H1 (cell line): ENCODE measurements around the gene CST2.

Experiments used
- BRCA1 ChIP-seq: IDR thresholded peaks from 2 replicates; pipeline ENCODE4 v1.6.1; 2012; ENCODE audit warnings: low read depth, low read length, improper control_type of control experiment
- EP300 ChIP-seq, 2 experiments: IDR thresholded peaks; 1 replicate in 1 of 2; 2 replicates in 1 of 2; pipeline ENCODE4 v1.6.1; 2011 to 2012; ENCODE audit warnings: low read depth in 2 of 2, low read length in 2 of 2, mild to moderate bottlenecking in 2 of 2, borderline replicate concordance in 1 of 2, inconsistent platforms in 1 of 2, moderate library complexity in 1 of 2
- HDAC2 ChIP-seq, 2 experiments: fragments of 300-600 bp in 1 of 2; sonication (generic) in 1 of 2; IDR thresholded peaks; 2 replicates each; pipeline ENCODE4 v1.6.1; 2011 to 2012; ENCODE audit warnings: low read depth in 2 of 2, low read length in 2 of 2, mild to moderate bottlenecking in 2 of 2, moderate library complexity in 2 of 2, borderline replicate concordance in 1 of 2, inconsistent platforms in 1 of 2
- HDAC6 ChIP-seq: IDR thresholded peaks from one replicate; pipeline ENCODE4 v1.7.1; 2012; ENCODE audit warnings: low read depth, mild to moderate bottlenecking, inconsistent platforms, low read length, moderate library complexity
- JUN ChIP-seq: IDR thresholded peaks from 2 replicates; pipeline ENCODE4 v1.6.1; 2011; ENCODE audit warnings: low read depth, mild to moderate bottlenecking, improper control_type of control experiment, low read length
- POLR2A ChIP-seq, 2 experiments: IDR thresholded peaks; 1 replicate in 1 of 2; 2 replicates in 1 of 2; pipeline ENCODE4 v1.6.1; 2011; ENCODE audit warnings: low read depth in 2 of 2, low read length in 2 of 2, mild to moderate bottlenecking in 2 of 2; ENCODE audit errors: control extremely low read depth in 1 of 2
- TF ChIP-seq, protein P1 (sequence below), 3 experiments: IDR thresholded peaks; 1 replicate in 2 of 3; 2 replicates in 1 of 3; pipeline versions ENCODE4 v1.5.1 to v1.6.1; 2011; ENCODE audit warnings: low read length in 3 of 3, mild to moderate bottlenecking in 3 of 3, inconsistent platforms in 2 of 3, low read depth in 1 of 3, moderate library complexity in 1 of 3; ENCODE audit not compliant: insufficient read depth in 1 of 3; ENCODE audit errors: control extremely low read depth in 1 of 3
- TF ChIP-seq, protein P2 (sequence below): fragments of 300-600 bp; sonication (generic); IDR thresholded peaks from 2 replicates; pipeline ENCODE4 v1.7.1; 2012; ENCODE audit warnings: low read length, moderate library complexity, mild to moderate bottlenecking, inconsistent platforms; ENCODE audit not compliant: insufficient replicate concordance
- TF ChIP-seq, protein P3 (sequence below): IDR thresholded peaks from 2 replicates; pipeline ENCODE4 v1.6.1; 2011; ENCODE audit warnings: low read depth, mild to moderate bottlenecking, low read length; ENCODE audit not compliant: insufficient read depth

DNA sequence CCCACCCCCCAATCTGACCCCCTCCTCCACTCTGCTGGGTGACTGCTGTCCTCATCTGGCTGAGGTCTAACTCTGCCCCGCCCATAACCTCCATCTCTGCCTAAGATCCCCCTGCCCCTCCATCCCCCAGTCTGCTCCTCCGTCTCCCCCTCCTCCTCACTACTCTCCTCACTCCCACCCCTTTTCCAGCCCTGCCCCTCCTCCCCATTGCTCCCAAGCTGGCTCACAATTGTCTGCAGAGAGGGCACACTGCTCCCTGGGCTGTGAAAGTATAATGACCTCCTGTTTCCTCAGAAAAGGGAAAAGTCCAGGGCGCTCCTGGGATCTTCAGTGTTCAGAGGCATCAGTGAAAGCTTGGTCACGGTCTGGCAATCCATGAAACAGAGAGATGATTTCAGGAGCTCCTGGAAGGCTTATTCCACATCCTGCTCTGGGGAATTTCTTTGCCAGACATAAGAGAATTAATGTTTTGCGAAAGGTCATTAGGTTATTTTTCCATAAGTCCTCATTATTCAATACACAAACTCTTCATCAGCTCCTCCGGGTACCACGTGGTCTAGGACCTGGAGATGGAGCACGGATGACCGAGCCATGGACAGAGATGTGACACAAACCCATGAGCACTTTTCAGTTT, 31.6 kb upstream of the CST2 start:
- TF ChIP-seq, protein P1, sequence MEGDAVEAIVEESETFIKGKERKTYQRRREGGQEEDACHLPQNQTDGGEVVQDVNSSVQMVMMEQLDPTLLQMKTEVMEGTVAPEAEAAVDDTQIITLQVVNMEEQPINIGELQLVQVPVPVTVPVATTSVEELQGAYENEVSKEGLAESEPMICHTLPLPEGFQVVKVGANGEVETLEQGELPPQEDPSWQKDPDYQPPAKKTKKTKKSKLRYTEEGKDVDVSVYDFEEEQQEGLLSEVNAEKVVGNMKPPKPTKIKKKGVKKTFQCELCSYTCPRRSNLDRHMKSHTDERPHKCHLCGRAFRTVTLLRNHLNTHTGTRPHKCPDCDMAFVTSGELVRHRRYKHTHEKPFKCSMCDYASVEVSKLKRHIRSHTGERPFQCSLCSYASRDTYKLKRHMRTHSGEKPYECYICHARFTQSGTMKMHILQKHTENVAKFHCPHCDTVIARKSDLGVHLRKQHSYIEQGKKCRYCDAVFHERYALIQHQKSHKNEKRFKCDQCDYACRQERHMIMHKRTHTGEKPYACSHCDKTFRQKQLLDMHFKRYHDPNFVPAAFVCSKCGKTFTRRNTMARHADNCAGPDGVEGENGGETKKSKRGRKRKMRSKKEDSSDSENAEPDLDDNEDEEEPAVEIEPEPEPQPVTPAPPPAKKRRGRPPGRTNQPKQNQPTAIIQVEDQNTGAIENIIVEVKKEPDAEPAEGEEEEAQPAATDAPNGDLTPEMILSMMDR (IDR thresholded peaks at IDR 0.05; ENCODE audit: control extremely low read depth in 1 of 3, insufficient read depth in 1 of 3, low read depth in 1 of 3, low read length in 3 of 3) = no peak
- TF ChIP-seq, protein P2, sequence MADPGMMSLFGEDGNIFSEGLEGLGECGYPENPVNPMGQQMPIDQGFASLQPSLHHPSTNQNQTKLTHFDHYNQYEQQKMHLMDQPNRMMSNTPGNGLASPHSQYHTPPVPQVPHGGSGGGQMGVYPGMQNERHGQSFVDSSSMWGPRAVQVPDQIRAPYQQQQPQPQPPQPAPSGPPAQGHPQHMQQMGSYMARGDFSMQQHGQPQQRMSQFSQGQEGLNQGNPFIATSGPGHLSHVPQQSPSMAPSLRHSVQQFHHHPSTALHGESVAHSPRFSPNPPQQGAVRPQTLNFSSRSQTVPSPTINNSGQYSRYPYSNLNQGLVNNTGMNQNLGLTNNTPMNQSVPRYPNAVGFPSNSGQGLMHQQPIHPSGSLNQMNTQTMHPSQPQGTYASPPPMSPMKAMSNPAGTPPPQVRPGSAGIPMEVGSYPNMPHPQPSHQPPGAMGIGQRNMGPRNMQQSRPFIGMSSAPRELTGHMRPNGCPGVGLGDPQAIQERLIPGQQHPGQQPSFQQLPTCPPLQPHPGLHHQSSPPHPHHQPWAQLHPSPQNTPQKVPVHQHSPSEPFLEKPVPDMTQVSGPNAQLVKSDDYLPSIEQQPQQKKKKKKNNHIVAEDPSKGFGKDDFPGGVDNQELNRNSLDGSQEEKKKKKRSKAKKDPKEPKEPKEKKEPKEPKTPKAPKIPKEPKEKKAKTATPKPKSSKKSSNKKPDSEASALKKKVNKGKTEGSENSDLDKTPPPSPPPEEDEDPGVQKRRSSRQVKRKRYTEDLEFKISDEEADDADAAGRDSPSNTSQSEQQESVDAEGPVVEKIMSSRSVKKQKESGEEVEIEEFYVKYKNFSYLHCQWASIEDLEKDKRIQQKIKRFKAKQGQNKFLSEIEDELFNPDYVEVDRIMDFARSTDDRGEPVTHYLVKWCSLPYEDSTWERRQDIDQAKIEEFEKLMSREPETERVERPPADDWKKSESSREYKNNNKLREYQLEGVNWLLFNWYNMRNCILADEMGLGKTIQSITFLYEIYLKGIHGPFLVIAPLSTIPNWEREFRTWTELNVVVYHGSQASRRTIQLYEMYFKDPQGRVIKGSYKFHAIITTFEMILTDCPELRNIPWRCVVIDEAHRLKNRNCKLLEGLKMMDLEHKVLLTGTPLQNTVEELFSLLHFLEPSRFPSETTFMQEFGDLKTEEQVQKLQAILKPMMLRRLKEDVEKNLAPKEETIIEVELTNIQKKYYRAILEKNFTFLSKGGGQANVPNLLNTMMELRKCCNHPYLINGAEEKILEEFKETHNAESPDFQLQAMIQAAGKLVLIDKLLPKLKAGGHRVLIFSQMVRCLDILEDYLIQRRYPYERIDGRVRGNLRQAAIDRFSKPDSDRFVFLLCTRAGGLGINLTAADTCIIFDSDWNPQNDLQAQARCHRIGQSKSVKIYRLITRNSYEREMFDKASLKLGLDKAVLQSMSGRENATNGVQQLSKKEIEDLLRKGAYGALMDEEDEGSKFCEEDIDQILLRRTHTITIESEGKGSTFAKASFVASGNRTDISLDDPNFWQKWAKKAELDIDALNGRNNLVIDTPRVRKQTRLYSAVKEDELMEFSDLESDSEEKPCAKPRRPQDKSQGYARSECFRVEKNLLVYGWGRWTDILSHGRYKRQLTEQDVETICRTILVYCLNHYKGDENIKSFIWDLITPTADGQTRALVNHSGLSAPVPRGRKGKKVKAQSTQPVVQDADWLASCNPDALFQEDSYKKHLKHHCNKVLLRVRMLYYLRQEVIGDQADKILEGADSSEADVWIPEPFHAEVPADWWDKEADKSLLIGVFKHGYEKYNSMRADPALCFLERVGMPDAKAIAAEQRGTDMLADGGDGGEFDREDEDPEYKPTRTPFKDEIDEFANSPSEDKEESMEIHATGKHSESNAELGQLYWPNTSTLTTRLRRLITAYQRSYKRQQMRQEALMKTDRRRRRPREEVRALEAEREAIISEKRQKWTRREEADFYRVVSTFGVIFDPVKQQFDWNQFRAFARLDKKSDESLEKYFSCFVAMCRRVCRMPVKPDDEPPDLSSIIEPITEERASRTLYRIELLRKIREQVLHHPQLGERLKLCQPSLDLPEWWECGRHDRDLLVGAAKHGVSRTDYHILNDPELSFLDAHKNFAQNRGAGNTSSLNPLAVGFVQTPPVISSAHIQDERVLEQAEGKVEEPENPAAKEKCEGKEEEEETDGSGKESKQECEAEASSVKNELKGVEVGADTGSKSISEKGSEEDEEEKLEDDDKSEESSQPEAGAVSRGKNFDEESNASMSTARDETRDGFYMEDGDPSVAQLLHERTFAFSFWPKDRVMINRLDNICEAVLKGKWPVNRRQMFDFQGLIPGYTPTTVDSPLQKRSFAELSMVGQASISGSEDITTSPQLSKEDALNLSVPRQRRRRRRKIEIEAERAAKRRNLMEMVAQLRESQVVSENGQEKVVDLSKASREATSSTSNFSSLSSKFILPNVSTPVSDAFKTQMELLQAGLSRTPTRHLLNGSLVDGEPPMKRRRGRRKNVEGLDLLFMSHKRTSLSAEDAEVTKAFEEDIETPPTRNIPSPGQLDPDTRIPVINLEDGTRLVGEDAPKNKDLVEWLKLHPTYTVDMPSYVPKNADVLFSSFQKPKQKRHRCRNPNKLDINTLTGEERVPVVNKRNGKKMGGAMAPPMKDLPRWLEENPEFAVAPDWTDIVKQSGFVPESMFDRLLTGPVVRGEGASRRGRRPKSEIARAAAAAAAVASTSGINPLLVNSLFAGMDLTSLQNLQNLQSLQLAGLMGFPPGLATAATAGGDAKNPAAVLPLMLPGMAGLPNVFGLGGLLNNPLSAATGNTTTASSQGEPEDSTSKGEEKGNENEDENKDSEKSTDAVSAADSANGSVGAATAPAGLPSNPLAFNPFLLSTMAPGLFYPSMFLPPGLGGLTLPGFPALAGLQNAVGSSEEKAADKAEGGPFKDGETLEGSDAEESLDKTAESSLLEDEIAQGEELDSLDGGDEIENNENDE = no peak
- TF ChIP-seq, protein P3, sequence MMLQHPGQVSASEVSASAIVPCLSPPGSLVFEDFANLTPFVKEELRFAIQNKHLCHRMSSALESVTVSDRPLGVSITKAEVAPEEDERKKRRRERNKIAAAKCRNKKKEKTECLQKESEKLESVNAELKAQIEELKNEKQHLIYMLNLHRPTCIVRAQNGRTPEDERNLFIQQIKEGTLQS = no peak
- TF ChIP-seq POLR2A (IDR thresholded peaks at IDR 0.05; ENCODE audit: control extremely low read depth in 1 of 2, low read depth in 2 of 2, low read length in 2 of 2) (no peak), EP300 (IDR thresholded peaks at IDR 0.05; ENCODE audit: borderline replicate concordance in 1 of 2, low read depth in 2 of 2, low read length in 2 of 2) (no peak), BRCA1 (no peak), JUN (no peak), HDAC2 (IDR thresholded peaks at IDR 0.05; ENCODE audit: borderline replicate concordance in 1 of 2, low read depth in 2 of 2, low read length in 2 of 2) (no peak), HDAC6 (no peak)
